T-helper 17 cell (primary cell): Measurements from ENCODE around the gene NAGPA. TPM values are rescaled to one million over a fixed set of nuclear protein-coding genes. Genes with fewer than 3 reads are reported as not detected.

Source experiments
- ATAC-seq: fragments of 150-1000 bp; cut with Tn5 transposase; 2 replicates; pipeline ENCODE4 v1.10.0; 2021; ENCODE audit warnings: mild to moderate bottlenecking, moderate library complexity
- DNase-seq, 3 donors: peaks; one replicate each; pipeline versions ENCODE4 v3.0.0 to v3.0.0-alpha.2; 2020 to 2021
- H3K9me3 ChIP-seq: one replicate; pipeline ENCODE4 v1.7.0; 2013; ENCODE audit warnings: low read length, mild to moderate bottlenecking; ENCODE audit not compliant: control insufficient read depth, poor library complexity, severe bottlenecking
- H3K27ac Mint-ChIP-seq: one replicate; pipeline ENCODE4 v1.8.0; 2022; ENCODE audit warnings: mild to moderate bottlenecking, moderate library complexity, mixed read lengths
- H3K27me3 Mint-ChIP-seq: one replicate; pipeline ENCODE4 v1.8.0; 2022; ENCODE audit warnings: mixed read lengths
- H3K36me3 Mint-ChIP-seq: one replicate; pipeline ENCODE4 v1.8.0; 2022; ENCODE audit warnings: low read depth, mixed read lengths
- H3K4me1 Mint-ChIP-seq: one replicate; pipeline ENCODE4 v1.8.0; 2022; ENCODE audit warnings: mild to moderate bottlenecking, mixed read lengths
- H3K4me3 Mint-ChIP-seq: one replicate; pipeline ENCODE4 v1.8.0; 2022; ENCODE audit warnings: mild to moderate bottlenecking, moderate library complexity, mixed read lengths
- total RNA-seq, 4 donors: library from RNA in 2 of 4; stranded (reverse) in 2 of 4; gene quantifications; one replicate each; pipeline ENCODE4 v1.2.3 and lab custom pipeline; 2022 to 2026

NAGPA gene
- total RNA-seq, 2 donors from 2014 or later: 25.8 to 36.1 TPM

- Mint-ChIP-seq H3K27me3 (no peaks in the 10 kb centered on the region), H3K27ac (no peak overlapping the region)
- ATAC-seq: no peak
Measured at GRCh38 chr16:5031601-5032000, 2.1 kb downstream of the NAGPA start.

DNA sequence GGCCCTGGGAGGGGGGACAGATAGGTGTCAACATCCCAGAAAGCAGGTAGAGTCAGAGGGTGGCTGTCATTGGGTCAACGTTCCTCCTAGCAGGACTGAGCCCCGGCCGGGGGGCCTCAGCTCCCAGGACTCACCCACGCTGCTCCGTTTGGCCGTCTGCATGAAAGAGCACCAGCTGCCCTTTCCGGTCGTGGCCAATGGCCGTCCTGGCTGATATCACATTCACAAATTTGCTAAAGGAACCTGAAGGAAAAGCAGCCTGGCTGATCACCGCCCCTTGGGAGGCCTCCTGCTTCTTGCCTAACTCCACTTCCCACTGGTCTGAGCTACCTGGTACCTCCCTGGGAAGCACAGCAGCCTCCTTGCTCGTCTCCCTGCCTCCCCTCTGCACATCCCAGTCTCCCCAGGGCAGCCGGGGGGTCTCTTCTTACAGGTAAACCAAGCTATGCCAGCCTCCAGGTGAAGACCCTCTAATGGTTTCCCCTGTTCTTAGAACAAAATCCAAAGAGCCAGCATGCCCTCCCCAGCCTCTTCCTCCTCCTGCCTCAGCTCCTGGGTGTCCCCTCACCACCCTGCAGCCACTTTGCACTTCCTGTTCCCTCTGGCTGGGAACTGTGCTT is 3.4 kb downstream of the NAGPA start:
- no peaks in the 10 kb centered on the region for H3K9me3 ChIP-seq
- peaks cover 5% of the 10 kb centered on the region for H3K36me3 Mint-ChIP-seq
- no peak overlapping the region for H3K4me3 Mint-ChIP-seq
- H3K27ac Mint-ChIP-seq: peak overlapping the region; percentile 51
- DNase-seq: no peak
- no peak for ATAC-seq
- H3K4me1 Mint-ChIP-seq: peaks cover 16% of the 10 kb centered on the region
- no peaks in the 10 kb centered on the region for H3K27me3 Mint-ChIP-seq

More at GRCh38 chr16:5031601-5032000, 2.1 kb downstream of the NAGPA start:
- no peaks in the 10 kb centered on the region for H3K9me3 ChIP-seq
- H3K36me3 Mint-ChIP-seq: peaks cover 5% of the 10 kb centered on the region
- H3K4me1 Mint-ChIP-seq: peaks cover 16% of the 10 kb centered on the region
- H3K4me3 Mint-ChIP-seq: no peak overlapping the region
- DNase-seq: no peak

- Mint-ChIP-seq H3K4me3 (no peak overlapping the region), H3K36me3 (peaks cover 5% of the 10 kb centered on the region), H3K27me3 (no peaks in the 10 kb centered on the region), H3K4me1 (peaks cover 12% of the 10 kb centered on the region), H3K27ac (peak overlapping the region; percentile 32)
- DNase-seq (no peak), ATAC-seq (no peak)
- H3K9me3 ChIP-seq: no peaks in the 10 kb centered on the region
Measured at GRCh38 chr16:5028950-5029475, 4.7 kb downstream of the NAGPA start.

- Mint-ChIP-seq H3K4me3 (no peak overlapping the region), H3K36me3 (peaks cover 5% of the 10 kb centered on the region), H3K27me3 (no peaks in the 10 kb centered on the region), H3K4me1 (peaks cover 8% of the 10 kb centered on the region), H3K27ac (no peak overlapping the region)
- H3K9me3 ChIP-seq: no peaks in the 10 kb centered on the region
- DNase-seq: no peak
- ATAC-seq: no peak
Measured at GRCh38 chr16:5027575-5028235, 6.0 kb downstream of the NAGPA start.

GRCh38 chr16:5027086-5027485 is 6.6 kb downstream of the NAGPA start:
- Mint-ChIP-seq H3K4me3 (no peak overlapping the region), H3K36me3 (peaks cover 5% of the 10 kb centered on the region), H3K4me1 (peaks cover 5% of the 10 kb centered on the region), H3K27ac (no peak overlapping the region), H3K27me3 (no peaks in the 10 kb centered on the region)
- DNase-seq (no peak), ATAC-seq (no peak)
- no peaks in the 10 kb centered on the region for H3K9me3 ChIP-seq

DNA sequence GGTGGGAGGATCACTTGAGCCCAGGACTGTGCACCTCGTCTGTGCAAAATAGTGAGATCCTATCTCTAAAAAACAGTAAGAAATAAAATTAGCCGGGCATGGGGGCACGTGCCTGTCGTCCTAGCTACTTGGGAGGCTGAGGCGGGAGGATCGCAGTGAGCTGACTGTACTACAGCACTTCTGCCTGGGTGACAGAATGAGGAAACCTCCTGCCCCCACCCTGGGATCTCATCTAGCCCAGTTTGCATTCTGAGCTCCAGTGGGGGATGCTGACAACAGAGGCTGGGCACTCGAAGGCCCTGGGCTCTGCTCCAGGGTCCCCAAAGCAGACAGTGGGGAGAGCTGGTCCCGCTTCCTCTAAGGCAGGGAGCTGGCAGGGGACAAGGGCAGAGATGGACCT is 7.1 kb downstream of the NAGPA start:
- Mint-ChIP-seq H3K36me3 (peaks cover 5% of the 10 kb centered on the region), H3K27ac (no peak overlapping the region), H3K4me1 (peaks cover 3% of the 10 kb centered on the region), H3K27me3 (no peaks in the 10 kb centered on the region), H3K4me3 (no peak overlapping the region)
- no peaks in the 10 kb centered on the region for H3K9me3 ChIP-seq
- no peak for DNase-seq
- ATAC-seq: no peak

DNA sequence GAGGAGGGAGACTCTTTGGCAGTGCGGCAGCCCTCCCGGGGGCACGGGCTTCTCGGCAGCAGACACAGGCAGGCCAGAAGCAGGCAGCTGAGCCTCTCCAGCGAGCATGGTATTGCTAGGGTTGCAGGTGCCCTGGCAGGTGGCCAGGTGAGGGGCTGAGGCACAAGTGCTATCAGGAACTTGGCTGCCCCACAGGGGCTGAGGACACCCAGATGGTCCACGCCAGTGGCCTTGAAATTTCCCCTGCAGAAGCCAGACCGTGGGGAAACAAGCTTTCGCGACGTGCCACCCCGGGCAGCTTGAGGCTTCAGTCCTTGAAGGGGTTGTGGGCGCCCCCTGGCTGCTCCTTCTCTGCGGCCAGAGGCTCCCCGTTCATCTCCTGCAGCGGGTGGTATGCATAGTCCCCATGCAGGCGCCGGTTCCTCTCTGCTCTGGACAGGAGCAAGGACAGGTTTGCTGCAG is 8.5 kb downstream of the NAGPA start:
- Mint-ChIP-seq H3K4me3 (no peak overlapping the region), H3K27ac (no peak overlapping the region), H3K4me1 (peaks cover 2% of the 10 kb centered on the region), H3K27me3 (no peaks in the 10 kb centered on the region), H3K36me3 (peaks cover 3% of the 10 kb centered on the region)
- DNase-seq: no peak
- no peaks in the 10 kb centered on the region for H3K9me3 ChIP-seq
- ATAC-seq: no peak

GRCh38 chr16:5024632-5025031 is 9.1 kb downstream of the NAGPA start:
- peaks cover 3% of the 10 kb centered on the region for H3K36me3 Mint-ChIP-seq
- ATAC-seq (no peak), DNase-seq (no peak)
- peaks cover 2% of the 10 kb centered on the region for H3K4me1 Mint-ChIP-seq
- H3K4me3 Mint-ChIP-seq: no peak overlapping the region
- H3K27ac Mint-ChIP-seq: no peak overlapping the region
- no peaks in the 10 kb centered on the region for H3K9me3 ChIP-seq
- no peaks in the 10 kb centered on the region for H3K27me3 Mint-ChIP-seq

DNA sequence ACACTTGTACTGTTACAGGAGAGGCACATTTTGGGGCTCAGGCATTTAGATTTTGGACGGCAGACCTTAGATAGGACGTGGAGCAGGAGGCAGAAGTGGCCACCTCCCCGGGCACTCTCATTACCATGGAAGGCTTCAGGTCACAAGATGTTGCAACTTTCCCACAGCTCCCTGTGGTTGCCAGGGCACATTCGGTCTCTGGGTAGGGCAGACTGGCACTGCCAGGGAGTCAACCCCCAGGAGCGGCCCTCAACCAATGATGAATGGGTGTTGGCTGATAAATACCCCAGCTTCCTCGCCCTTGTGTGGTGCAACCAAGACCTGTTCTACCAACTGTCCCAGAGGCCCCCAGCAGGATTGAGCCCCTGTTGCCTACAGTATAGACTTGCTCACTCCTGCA is 11.2 kb downstream of the NAGPA start:
- Mint-ChIP-seq H3K4me1 (peaks cover 2% of the 10 kb centered on the region), H3K27me3 (no peaks in the 10 kb centered on the region), H3K27ac (no peak overlapping the region), H3K36me3 (no peaks in the 10 kb centered on the region), H3K4me3 (no peak overlapping the region)
- DNase-seq: no peak
- ATAC-seq: no peak
- H3K9me3 ChIP-seq: no peaks in the 10 kb centered on the region

DNA sequence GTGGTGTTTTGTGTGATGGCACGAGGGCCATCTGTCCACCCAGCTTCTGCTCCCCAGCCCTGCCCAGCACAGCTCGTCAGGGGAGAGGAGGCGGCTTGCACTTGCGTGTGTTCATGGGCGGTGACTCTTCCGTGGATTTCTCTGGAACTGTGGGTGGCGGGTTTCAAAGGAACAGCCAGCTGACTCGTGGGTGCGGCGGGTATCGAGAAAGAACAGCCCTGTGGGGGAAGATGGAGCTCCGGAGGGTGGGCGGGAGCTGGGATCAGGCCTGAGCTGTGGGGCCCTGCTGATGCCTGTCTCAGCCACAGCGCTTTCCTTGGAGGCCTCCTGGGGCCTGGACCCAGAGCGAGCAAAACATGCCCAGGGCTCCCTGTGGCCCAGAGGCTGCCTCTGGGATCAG is 13.2 kb downstream of the NAGPA start:
- ATAC-seq: no peak
- Mint-ChIP-seq H3K27ac (no peak overlapping the region), H3K27me3 (no peaks in the 10 kb centered on the region), H3K36me3 (no peaks in the 10 kb centered on the region), H3K4me3 (no peak overlapping the region), H3K4me1 (peaks cover 2% of the 10 kb centered on the region)
- no peaks in the 10 kb centered on the region for H3K9me3 ChIP-seq
- no peak for DNase-seq

DNA sequence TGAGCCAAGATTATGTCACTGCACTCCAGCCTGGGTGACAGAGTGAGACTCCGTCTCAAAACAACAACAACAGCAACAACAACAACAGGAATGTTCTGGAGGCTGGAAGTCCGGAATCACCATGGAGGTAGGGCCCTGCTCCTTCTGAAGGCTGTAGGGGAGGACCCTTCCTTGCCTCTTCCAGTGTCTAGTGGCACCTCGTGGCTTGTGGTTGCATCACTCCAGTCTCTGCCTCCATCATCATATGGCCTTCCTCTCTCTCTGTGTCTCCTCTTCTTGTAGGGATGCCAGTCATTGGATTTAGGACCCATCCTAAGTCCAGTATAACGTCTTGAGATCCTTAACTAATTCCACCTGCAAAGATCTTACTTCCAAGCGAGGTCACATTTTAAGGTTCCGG is 14.0 kb downstream of the NAGPA start:
- Mint-ChIP-seq H3K27me3 (no peaks in the 10 kb centered on the region), H3K4me3 (no peak overlapping the region), H3K27ac (no peak overlapping the region), H3K36me3 (no peaks in the 10 kb centered on the region), H3K4me1 (peaks cover 2% of the 10 kb centered on the region)
- DNase-seq (no peak), ATAC-seq (no peak)
- no peaks in the 10 kb centered on the region for H3K9me3 ChIP-seq

DNA sequence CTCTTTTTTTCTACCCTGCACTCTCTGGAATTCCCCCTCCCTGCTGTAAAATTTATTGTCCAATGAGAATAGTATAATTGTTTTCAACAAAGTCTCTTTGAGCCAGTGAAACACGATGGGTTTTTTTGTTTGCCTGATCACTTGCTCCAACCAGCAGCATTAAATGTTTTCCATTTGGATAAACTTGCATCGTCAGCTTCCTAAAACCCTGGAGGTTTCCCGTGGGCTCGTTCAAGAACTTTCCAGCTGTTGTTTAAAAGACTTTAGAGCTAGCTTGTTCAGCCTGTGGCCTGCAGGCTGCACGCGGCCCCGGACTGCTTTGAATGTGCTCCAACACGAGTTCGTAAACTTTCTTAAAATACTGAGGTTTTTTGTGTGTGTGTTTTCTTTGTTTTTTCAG is 14.9 kb downstream of the NAGPA start:
- Mint-ChIP-seq H3K36me3 (no peaks in the 10 kb centered on the region), H3K27me3 (no peaks in the 10 kb centered on the region), H3K27ac (no peak overlapping the region), H3K4me3 (no peak overlapping the region), H3K4me1 (peaks cover 2% of the 10 kb centered on the region)
- DNase-seq: no peak
- no peak for ATAC-seq
- H3K9me3 ChIP-seq: no peaks in the 10 kb centered on the region

- ATAC-seq (no peak), DNase-seq (no peak)
- Mint-ChIP-seq H3K27me3 (no peaks in the 10 kb centered on the region), H3K4me1 (peaks cover 2% of the 10 kb centered on the region), H3K4me3 (no peak overlapping the region), H3K27ac (no peak overlapping the region), H3K36me3 (no peaks in the 10 kb centered on the region)
- no peaks in the 10 kb centered on the region for H3K9me3 ChIP-seq
Measured at GRCh38 chr16:5017678-5017969, 16.1 kb downstream of the NAGPA start.
